HG03175 (cell line): ENCODE data around the gene MYOG.

Experiments
- ATAC-seq: cut with Tn5 transposase; IDR thresholded peaks from one replicate; pipeline ENCODE4 v1.9.1; 2021; ENCODE audit warnings: mild to moderate bottlenecking, moderate library complexity; ENCODE audit not compliant: unreplicated experiment

MYOG gene

GRCh38 chr1:203117611-203118575 lies 32.1 kb upstream of the MYOG start:
- ATAC-seq = no peak

GRCh38 chr1:203116091-203116820 lies 30.4 kb upstream of the MYOG start:
- ATAC-seq = no peak

GRCh38 chr1:203114202-203114601 lies 28.4 kb upstream of the MYOG start:
- ATAC-seq = no peak

- no peak for ATAC-seq
These were observed 27.5 kb upstream of the MYOG start for GRCh38 chr1:203113308-203113707.

GRCh38 chr1:203112475-203112874 lies 26.7 kb upstream of the MYOG start:
- no peak for ATAC-seq

GRCh38 chr1:203104789-203105390 lies 19.1 kb upstream of the MYOG start:
- no peak for ATAC-seq

GRCh38 chr1:203103829-203104495 lies 18.1 kb upstream of the MYOG start:
- no peak for ATAC-seq

- ATAC-seq = no peak
These were observed 17.4 kb upstream of the MYOG start for GRCh38 chr1:203103216-203103615.

- no peak for ATAC-seq
These were observed 16.2 kb upstream of the MYOG start for GRCh38 chr1:203101813-203102634.

- ATAC-seq = no peak
These were observed 14.7 kb upstream of the MYOG start for GRCh38 chr1:203100516-203100869.

- no peak for ATAC-seq
These were observed 14.1 kb upstream of the MYOG start for GRCh38 chr1:203099805-203100515.

- no peak for ATAC-seq
These were observed 13.2 kb upstream of the MYOG start for GRCh38 chr1:203098914-203099520.

- no peak for ATAC-seq
These were observed 12.6 kb upstream of the MYOG start for GRCh38 chr1:203098445-203098844.

GRCh38 chr1:203097001-203097400 lies 11.2 kb upstream of the MYOG start:
- no peak for ATAC-seq

- no peak for ATAC-seq
These were observed 10.8 kb upstream of the MYOG start for GRCh38 chr1:203096566-203096965.

- no peak for ATAC-seq
These were observed 9.4 kb upstream of the MYOG start for GRCh38 chr1:203095061-203095690.

- ATAC-seq = no peak
These were observed 8.1 kb upstream of the MYOG start for GRCh38 chr1:203093754-203094410.

- ATAC-seq = no peak
These were observed 6.0 kb upstream of the MYOG start for GRCh38 chr1:203091761-203092330.
